Gastrocnemius medialis (tissue), 4 donors: ENCODE measurements around the gene SCG2.

Experiments
- CTCF ChIP-seq, 5 experiments: fragments of 450-650 bp in 3 of 5; fragments of 200-600 bp in 2 of 5; sonication (generic) in 2 of 5; IDR thresholded peaks in 4 of 5; conservative IDR thresholded peaks in 1 of 5; 1 replicate in 4 of 5; 2 replicates in 1 of 5; pipeline ENCODE4 v1.5.1; 2016 to 2019; ENCODE audit warnings: antibody characterized with exemption in 5 of 5, mild to moderate bottlenecking in 3 of 5, moderate library complexity in 3 of 5
- POLR2A ChIP-seq, 2 donors: fragments of 450-650 bp; IDR thresholded peaks; one replicate each; pipeline ENCODE4 v1.6.1; 2017; ENCODE audit warnings: antibody characterized with exemption in 2 of 2, mild to moderate bottlenecking in 2 of 2, moderate library complexity in 2 of 2

- no peak for TF ChIP-seq CTCF (IDR thresholded peaks at IDR 0.05 in 4 of 5, conservative IDR thresholded peaks at IDR 0.05 in 1 of 5)
- no peak for TF ChIP-seq POLR2A (IDR thresholded peaks at IDR 0.05)
Observed at GRCh38 chr2:223590964-223591363, 11.2 kb downstream of the SCG2 start.
